Stimulated activated CD8-positive, alpha-beta memory T cell treated with anti-CD3 and anti-CD28 coated beads, Interleukin-15, amount 100 ng/mL, for 24 hours (primary cell): ENCODE results near the gene ATF6.

Source experiments
- DNase-seq: peaks from one replicate; pipeline ENCODE4 v3.0.0-alpha.2; 2020; ENCODE audit warnings: low read depth

The ATF6 gene

DNA sequence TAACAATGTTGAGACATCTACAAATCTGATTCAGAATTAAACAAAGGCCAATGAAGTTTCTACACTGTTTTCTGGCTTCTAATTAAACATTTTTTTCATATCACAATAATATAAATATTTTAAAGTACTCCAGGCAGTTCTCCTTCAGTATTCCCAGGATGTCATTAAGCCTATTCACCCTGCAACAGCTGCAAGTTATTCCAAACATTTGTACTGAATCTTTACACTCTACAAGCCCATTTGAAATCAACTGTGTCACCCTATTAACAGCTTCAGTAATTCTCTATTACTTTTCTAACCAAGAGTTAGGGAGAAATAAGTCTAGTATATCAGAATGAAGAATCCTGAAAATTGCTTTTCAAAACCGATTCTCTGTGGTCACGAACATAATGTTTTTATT lies 133.0 kb downstream of the ATF6 start:
- no peak for DNase-seq

DNA sequence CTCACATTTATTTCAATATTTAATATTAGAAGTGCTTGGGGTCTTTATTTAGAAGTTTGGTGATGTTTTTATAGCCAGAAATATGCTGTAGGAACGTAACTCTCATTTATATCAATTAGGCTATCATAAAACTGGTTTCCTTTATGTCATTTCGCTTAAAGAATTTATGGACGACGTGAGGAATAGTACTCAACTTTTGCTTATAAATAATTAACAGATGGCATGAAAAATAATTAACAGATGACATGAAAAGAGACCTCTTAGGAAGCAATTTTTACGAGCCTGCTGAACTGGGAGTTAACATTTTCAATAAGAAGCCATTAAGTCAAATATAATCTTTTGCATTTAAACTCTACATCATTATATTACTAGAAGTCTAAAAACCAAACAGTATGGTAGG lies 134.0 kb downstream of the ATF6 start:
- no peak for DNase-seq

DNA sequence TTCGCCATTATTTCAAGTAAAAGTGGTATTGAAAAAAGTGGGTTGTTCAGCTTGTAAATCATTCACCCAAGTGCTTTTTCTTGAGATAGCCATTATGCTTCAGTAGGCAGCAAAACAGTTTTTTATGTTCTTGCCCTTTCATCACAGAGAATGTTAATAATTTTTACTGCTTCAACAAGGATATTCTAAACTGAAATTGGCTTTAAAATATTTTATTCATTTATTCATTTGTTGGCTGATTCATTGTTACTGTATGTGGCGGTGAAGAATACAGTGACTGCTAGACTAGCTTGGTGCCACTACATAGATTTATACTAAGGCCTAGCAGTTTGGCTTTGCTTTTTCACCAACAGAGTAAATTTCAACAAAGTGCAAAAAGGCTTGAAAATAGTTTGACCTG lies 136.1 kb downstream of the ATF6 start:
- no peak for DNase-seq

DNA sequence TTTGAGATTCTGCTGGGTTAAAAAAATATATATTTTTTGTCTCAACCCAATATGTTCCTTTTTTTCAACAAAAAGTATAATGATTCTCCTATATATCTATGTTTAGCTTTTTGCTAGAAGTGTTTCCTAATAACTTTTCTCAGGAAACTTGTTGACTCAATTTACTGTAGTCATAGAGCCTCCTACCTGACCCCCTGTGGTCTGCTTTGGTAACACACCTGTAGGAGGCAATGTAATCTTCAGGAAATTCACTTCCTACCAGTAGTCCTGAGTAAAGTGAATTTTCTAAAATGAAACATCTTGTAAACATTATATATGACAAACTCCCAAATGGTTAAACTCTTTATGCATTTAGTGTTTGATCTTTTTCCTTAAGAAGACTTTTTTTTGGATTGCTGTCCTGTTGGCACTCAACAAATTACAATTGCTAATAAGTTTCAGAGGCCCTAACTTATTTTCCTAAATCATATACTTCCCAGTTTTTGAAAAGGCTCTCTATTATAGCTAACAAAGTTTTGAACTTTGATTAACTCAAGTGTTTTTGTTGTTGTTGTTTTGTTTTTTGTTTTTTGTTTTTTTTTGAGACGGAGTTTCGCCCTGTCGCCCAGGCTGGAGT lies 139.3 kb downstream of the ATF6 start:
- DNase-seq = no peak

DNA sequence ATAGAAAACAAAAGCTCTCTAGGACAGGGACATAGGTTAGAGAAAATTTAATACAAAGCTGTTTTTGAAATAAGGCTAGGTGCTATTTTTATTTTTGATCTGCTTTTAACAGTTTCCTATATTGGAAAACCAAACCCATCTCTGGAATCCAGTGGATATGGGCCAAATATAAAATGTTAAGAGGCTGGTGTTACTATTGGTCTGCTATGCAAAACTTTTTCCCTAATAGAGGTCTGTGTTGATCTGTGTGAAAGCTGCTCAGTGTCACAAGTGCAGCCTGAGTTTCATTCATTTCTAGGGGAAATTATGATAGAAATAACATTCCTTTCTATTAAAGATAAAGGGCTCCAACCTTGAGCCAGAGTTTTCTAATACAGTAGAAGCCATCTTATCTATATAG lies 141.1 kb downstream of the ATF6 start:
- no peak for DNase-seq

DNA sequence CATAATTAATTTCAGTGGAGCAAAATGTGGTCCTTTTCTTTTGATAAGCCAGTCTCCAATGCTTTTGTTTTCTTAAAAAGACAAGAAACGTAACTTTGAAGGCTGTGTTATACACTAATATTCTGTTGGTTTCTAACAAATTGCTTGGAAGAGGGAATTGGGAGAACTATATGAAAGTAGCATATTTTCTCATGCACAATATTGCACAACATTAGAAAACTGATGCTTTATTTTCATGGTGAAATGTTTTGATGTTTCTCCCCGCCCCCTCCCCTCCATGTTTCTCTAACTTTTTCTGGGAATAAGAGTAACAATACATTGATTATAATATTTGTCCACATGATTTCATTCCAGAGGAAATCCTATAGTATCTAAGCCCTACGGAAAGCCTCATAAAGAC lies 142.1 kb downstream of the ATF6 start:
- DNase-seq = no peak

DNA sequence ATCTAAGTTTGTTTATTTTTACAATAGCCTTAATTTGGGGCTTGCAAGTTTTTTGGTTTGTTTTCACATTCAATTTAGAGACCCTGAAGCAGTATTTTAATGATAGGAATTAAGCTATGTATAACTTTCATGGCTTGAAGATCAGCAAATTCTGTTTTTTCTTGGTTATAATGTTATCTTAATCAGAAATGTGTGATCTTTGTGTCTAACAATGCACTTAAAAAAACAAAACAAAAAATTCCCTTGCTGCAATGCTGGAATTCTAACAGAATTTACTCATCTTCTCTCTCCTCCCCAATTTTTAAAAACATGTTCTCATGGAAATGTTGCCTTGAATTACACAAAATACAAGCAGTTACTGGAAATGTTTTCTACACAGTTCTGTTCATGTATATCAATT lies 144.5 kb downstream of the ATF6 start:
- DNase-seq = no peak

DNA sequence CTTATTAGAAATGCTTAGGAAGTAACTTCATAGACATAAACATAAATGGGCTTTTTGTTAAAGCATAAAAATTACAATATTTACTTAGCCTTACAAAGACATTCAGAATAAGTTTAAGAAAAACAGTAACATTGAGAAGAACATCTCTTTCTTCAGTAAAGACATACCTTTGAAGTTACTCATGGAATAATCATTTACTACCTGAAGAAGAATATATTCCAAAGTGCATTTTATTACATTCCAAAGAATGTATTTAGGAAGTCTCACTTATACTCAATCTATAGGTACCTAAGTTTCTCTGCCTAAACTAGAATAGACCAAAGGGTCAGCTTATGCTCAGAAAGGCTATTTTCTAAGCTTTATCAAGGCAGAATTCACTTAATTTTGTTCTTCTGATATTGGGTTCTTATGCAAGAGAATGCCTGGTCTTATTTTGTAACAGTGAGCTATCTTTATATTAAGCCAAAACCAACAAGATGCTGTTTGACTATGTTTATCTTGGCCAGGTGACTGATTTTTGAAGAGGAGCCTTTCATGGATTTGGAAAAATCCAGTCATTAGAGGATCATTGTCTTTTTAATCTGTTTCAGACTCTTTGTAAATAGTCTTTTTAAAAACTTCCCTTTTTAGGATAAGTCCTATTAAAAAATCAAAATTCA lies 147.5 kb downstream of the ATF6 start:
- no peak for DNase-seq

DNA sequence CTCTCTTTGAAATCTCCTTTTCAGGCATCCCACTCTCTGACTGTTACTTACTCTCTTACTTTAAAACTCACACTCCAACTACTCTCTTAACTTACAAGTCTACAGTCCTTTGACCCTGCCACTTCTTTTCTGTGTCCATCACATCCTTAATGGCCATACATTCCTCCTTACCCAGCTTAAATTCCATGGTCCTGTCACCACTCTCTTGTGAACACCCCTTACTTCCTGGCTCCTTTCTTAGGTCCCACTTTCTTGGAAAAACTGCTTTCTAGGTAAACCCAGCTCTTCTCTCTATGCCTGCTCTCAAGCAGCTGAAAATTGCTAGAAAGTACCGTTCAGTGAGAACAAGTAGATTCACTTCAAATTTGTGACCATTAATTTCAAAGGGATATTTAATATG lies 148.5 kb downstream of the ATF6 start:
- DNase-seq = no peak

DNA sequence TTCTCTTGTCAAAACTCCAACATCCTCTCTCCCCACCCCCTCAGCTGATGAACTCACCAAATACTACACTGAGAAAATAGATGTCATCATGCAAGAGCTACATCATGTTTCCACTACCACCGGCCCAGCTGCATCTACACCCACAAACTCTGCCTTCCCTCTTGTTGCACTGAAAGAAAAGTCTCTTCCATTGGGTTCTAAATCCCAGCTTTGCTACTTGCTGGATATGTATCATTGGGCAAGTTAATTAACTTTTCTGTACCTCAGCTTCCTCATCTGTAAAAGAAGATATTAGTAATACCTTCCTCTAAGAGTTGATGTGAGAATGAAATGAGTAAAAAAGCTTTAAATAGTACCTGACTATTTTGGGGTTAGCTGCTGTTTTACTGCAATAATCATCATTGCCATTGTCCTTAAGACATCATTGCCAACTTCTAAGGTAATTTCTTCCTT lies 149.0 kb downstream of the ATF6 start:
- DNase-seq = no peak

DNA sequence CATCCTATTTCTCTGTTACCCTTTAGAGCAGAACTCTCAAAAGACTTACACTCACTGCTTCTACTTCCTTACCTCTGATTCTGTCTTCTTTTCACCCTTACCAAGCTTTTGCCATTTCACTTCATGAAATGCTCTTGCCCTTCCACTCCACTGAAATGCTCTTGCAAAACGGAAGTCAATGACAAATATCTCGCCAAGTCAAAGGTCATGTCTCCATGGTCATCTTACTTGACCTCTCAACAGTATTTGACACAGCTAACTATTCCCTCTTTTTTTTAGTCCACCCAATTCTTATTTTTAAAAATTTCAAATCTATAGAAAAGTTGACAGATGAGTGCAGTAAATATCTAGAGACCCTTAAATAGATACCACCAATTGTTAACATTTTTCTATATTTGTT lies 149.9 kb downstream of the ATF6 start:
- DNase-seq = no peak

DNA sequence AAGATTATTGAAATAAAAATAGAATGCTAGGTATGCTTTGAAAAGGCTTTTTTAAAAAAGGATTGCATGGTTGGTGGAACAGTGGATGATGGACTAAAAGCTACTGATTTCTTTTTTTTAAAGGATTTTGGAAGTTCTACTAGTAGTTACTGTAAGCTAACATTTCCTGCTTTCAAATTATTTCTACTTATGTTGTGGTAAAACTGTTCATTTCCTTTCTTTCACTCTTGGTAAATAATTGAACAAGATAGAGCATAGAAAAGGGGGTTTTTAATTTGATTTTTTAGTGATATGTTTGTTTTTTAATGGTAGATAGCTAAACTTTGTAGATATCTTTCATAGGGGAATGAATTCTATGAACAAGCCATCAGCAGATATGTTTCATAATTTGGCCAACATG lies 153.1 kb downstream of the ATF6 start:
- DNase-seq = no peak

DNA sequence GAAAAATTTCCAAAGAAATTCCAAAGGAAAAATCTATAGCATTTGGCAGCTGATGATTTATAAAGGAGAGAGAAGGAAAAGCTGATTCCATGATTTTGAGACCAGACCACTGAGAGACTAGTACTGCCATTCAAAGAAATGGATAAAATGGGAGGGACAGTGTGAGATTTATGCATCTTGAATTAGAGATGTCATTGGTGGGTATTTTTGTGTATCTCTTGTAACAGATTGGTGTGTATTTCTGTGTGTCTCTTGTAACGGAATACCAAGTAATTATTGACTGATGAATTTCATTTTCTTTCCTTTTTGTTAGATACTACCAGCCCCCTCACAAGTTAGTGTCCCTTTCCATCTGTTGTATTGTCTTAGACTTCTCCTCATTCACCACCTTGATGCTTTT lies 155.4 kb downstream of the ATF6 start:
- no peak for DNase-seq

DNA sequence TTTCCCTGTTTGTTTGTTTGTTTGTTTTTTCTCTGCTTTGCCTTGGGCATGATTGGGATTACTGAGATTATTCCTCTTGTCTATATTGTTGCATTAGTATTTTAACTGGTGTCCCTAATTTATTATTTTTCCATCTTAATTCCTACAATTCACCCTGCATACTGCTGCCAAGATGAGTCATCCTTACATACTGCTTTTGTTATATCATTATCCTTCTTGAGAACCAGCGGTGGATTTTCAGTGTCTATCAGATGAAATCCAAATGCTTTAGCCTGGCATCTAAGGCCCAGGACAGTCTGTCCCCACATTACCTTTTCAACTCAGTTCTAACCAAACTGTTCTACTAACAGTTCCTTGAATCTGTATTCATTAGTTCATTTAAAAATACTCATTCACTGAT lies 155.9 kb downstream of the ATF6 start:
- DNase-seq = no peak

DNA sequence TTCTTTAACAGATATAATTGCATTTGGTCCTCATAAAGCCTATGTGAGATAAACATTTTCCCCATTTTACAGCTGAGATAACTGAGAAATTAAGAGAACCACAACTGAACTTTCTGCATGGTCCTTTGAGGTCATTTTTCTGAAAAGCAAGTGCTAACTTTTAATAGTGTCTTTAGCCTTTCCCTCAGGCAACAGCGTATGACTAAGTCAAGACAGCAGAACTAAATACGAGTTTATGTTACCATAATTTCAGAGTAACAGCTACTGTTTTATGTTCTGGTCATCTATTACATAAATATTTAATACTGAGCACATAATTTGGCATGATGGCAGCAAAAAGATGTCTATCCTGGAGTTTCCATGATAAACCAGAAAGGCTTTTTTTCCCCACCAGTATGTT lies 161.9 kb downstream of the ATF6 start:
- DNase-seq = no peak

DNA sequence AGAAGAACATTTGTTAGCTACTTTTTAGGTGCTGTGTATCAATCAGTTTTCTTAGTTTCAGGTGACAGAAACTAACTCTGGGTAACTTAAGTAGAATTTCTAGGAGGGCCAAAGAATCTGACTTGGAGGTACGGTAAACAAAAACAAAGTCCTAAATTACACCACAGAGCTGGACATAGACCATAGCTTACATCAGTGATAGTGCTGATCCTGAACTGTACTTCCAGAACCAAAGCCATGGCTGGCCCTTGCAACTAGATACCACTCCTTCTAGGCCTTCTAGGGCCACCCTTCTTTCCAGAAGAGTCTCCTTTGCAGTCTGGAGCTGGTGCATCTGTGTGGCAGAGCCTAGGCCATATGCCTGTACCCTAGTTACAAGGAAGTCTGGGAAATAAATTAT lies 163.0 kb downstream of the ATF6 start:
- no peak for DNase-seq

DNA sequence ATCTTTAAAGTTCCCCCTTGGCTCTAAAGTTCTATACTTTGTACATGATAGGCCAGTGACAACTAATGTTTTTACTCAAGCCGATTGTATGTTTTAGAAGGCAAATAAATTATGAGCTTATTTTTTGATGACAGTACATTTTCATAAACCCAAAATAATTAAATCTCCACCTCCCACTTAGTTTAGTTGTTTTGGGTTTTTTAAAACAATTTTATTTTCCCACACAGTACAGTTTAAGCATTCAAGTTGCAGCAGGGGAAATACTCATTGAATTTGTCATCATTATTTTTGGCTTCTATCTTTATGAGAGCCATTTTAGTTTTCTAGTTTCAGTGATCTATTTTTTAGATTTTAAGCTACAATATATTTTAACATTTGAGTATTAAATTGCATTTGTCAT lies 163.9 kb downstream of the ATF6 start:
- no peak for DNase-seq

DNA sequence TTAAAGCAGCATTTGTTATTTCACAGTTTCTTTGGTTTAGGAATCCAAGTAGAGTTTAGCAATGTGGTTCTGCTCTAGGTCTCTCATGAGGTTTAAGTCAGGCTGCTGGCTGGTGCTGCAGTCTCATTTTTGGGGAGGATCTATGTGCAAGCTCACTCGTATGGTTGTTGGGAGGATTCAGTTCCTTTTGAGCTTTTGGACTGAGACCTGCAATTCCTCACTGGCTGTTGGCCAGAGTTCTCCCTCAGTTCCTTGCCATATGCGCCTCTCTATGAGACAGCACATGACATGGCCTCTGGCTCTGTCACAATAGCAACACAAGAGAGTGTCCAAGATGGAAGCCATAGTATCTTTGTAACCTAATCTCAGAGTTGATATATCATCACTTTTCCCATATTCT lies 166.5 kb downstream of the ATF6 start:
- no peak for DNase-seq

DNA sequence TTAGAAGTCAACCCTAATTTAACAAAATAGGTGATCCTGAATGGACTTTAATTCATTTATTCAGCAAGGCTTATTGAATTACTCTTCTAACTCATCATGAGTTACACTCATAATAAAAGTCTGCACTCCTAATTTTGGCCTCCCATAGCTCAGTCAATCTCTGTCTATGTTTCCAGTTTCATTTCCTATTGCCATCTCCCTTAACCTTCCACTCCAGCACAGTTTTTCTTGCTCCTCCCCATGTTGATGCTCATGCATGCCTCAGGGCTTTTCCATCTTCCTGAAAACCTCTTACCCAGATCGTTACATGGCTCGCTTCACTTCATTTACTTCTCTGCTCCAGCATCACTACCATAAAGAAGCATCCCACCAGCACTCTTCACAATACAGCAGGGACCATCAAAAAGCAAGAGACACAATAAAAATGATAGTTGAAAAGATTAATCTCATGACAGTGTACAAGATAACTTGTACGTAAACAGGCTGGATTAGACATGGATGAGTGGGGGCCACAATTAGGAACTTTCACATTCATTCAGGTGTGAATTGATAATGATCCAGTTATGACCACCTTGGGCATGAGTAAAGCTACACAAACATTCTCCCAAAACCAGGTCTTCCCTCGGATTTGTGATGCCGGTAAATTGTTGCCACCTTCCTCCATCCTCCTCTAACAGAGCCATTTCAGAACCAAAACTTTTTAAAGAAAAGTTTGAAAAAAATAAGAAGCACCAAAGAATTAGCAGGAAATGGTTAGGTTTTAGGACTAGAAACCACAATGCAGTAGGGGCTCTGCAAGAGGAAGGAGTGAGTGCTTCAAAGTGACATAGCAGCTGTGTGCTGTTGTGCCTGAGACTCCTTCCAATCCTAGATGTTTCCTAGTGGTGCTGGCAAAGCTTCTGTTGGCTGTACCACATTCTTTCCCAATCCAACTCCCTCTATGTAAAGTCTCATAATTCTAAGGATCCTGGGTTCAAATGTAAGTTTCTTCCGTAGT lies 167.8 kb downstream of the ATF6 start:
- no peak for DNase-seq

DNA sequence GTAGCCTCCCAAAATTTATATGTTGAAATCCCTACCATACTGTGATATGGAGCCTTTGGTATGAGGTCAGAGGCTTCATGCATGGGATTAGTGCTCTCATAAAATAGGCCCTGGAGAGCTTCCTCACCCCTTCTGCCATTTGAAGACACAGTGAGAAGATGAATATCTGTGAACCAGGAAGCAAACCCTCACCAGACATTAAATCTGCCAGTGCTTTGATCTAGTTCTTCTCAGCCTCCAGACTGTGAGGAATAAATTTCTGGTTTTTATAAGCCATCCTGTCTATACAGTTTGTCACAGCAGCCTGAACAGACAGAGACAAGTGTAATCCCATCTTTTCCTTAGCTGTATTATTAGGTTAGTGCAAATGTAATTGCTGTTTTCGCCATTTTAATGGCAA lies 169.1 kb downstream of the ATF6 start:
- no peak for DNase-seq

DNA sequence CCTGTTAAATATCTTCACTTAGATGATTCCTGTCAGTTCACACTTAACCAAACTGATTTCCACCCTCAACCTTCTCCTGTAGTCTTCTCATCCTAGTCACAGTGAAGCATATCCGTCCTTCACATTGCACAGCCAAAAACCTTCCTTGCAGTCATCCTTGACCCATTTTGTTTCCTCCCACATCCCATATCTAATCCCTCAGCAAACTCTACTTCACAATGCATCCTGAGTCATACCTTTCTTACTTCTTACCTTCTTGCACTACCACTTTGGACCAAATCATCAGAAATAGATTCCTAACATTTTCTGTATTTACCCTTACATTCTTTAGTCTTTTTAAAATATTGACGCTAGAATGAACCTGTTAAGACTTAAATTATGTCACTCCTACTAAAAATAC lies 170.7 kb downstream of the ATF6 start:
- DNase-seq = no peak

DNA sequence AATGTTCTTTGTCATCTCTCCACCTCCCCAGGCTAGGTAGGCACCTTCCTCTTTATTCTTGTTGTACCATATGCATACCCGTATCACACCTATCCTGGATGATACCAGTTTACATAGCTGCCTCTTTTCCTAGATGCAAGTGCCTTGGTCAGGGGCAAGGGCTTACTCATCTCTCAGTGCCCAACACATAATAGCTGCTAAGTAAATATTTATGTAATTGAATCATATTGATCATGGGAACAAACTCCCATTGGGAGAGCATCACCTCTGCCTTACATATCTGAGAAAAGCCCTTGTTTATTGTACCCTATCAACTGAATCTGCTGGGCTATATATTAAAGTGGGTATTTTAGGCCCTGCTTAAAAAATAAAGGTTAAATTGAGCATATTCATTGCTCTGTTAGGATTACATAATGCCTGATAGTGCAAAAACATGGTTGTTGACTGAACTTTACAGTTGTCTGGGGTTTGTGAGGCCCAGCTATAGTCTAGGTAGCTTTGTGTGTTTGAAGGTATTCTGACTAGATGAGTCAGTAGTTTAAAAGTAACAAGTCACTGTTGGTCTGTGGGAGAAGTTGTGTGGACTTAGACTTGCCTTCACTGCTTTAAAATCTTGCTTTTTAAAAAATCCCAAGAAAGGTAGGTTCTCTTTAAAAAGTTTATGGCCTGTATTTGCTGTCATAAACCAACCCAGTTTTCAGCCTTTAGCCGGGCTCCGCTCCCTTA lies 174.9 kb downstream of the ATF6 start:
- no peak for DNase-seq
